ENCODE measurements around the gene IL1B.
"Not testable (repeated sequence)": the region's sequence is repeated elsewhere in the genome, so short reads cannot be mapped to it uniquely, and the experiment has no call there.

IL1B gene

DNA sequence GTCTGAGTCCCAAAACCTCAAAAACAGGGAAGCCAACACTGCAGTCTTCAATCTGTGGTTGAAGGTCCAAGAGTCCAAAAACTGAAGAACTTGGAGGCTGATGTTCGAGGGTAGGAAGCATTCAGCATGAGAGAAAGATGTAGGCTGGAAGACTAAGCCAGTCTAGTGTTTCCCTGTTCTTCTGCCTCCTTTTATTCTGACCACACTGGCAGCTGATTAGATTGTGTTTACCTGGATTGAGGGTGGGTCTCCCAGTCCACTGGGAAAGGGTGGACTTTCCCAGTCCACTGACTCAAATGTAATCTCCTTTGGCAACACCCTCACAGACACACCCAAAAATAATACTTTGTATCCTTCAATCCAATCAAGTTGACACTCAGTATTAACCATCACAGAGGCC lies 27.5 kb upstream of the IL1B start:
- H3K36me3 Mint-ChIP-seq (ENCODE audit: low read depth), result peaks cover 5% of the 10 kb centered on the region
- TF ChIP-seq, protein P1, sequence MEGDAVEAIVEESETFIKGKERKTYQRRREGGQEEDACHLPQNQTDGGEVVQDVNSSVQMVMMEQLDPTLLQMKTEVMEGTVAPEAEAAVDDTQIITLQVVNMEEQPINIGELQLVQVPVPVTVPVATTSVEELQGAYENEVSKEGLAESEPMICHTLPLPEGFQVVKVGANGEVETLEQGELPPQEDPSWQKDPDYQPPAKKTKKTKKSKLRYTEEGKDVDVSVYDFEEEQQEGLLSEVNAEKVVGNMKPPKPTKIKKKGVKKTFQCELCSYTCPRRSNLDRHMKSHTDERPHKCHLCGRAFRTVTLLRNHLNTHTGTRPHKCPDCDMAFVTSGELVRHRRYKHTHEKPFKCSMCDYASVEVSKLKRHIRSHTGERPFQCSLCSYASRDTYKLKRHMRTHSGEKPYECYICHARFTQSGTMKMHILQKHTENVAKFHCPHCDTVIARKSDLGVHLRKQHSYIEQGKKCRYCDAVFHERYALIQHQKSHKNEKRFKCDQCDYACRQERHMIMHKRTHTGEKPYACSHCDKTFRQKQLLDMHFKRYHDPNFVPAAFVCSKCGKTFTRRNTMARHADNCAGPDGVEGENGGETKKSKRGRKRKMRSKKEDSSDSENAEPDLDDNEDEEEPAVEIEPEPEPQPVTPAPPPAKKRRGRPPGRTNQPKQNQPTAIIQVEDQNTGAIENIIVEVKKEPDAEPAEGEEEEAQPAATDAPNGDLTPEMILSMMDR (IDR thresholded peaks at IDR 0.05; ENCODE audit: unreplicated experiment in 3 of 3), result no peak
- no peaks in the 10 kb centered on the region for H3K4me1 Mint-ChIP-seq
- H3K4me3 Mint-ChIP-seq, result no peak overlapping the region
- peaks cover 36% of the 10 kb centered on the region for H3K9me3 Mint-ChIP-seq
- no peaks in the 10 kb centered on the region for H3K27me3 Mint-ChIP-seq (ENCODE audit: low read depth)
- H3K27ac Mint-ChIP-seq, result no peak overlapping the region

DNA sequence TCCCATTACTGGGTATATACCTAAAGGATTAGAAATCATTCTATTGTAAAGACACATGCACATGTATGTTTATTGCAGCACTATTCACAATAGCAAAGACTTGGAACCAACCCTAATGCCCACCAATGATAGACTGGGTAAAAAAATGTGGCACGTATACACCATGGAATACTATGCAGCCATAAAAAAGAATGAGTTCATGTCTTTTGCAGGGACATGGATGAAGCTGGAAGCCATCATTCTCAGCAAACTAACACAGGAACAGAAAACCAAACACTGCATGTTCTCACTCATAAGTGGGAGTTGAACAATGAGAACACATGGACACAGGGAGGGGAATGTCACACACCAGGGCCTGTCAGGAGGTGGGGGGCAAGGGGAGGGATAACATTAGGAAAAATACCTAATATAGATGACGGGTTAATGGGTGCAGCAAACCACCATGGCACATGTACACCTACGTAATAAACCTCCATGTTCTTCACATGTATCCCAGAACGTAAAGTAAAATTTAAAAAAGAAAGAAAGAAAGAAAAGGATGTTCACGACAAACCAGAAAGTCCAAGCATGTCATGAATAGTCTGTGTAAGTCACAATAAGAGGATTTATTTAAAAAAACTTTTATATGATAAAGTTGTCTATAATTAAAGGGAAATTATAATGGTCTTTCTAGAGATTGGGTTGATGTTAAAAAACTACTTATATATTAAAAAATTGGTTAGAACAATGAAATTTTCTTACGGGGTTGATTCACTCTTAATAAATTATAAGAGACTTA lies 23.0 kb upstream of the IL1B start:
- H3K36me3 Mint-ChIP-seq (ENCODE audit: low read depth); H3K27ac Mint-ChIP-seq; H3K4me3 Mint-ChIP-seq; H3K4me1 Mint-ChIP-seq; H3K27me3 Mint-ChIP-seq (ENCODE audit: low read depth): not testable (repeated sequence)
- peaks cover 37% of the 10 kb centered on the region for H3K9me3 Mint-ChIP-seq

DNA sequence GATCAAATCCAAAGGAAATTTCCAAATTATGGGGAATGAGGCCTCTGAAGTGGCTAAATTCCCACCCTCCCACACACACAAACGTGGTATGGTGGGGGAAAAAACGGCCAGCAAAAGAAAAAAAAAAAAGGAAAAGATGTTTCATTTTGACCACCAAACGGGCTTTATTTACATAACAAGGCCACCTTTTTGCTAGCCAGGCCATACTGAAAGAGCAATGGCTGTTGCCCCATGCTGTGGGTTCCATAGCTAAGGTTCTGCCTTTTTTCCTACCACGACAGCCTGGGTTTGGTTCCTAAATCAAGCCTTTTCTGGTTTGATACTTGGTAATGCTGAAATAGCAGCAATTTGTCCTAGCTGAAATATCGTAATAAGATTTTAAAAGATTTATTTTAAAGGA lies 14.0 kb upstream of the IL1B start:
- H3K27ac Mint-ChIP-seq, result no peak overlapping the region
- H3K9me3 Mint-ChIP-seq, result peaks cover 12% of the 10 kb centered on the region
- peaks cover 7% of the 10 kb centered on the region for H3K27me3 Mint-ChIP-seq (ENCODE audit: low read depth)
- no peaks in the 10 kb centered on the region for H3K4me1 Mint-ChIP-seq
- no peak overlapping the region for H3K4me3 Mint-ChIP-seq
- TF ChIP-seq, protein P1 (IDR thresholded peaks at IDR 0.05; ENCODE audit: unreplicated experiment in 3 of 3), result no peak
- H3K36me3 Mint-ChIP-seq (ENCODE audit: low read depth), result peaks cover 3% of the 10 kb centered on the region

DNA sequence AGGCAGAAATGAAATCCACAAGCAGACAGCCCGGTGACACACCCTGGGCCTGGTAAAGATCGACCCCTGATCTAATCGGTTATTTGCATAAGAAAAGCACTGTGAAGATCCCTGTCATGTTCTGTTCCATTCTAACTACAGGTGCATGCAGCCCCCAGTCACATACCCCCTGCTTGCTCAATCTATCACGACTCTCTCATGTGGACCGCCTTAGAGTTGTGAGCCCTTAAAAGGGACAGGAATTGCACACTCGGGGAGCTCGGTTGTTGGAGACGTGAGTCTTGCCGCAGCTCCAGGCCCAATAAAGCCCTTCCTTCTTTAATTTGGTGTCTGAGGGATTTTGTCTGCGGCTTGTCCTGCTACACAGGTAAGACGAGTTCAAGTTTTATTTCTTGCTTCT lies 13.4 kb upstream of the IL1B start:
- H3K4me3 Mint-ChIP-seq, result no peak overlapping the region
- H3K9me3 Mint-ChIP-seq, result peaks cover 12% of the 10 kb centered on the region
- peaks cover 3% of the 10 kb centered on the region for H3K36me3 Mint-ChIP-seq (ENCODE audit: low read depth)
- TF ChIP-seq, protein P1 (IDR thresholded peaks at IDR 0.05; ENCODE audit: unreplicated experiment in 3 of 3), result no peak
- H3K27ac Mint-ChIP-seq, result no peak overlapping the region
- no peaks in the 10 kb centered on the region for H3K4me1 Mint-ChIP-seq
- peaks cover 7% of the 10 kb centered on the region for H3K27me3 Mint-ChIP-seq (ENCODE audit: low read depth)

DNA sequence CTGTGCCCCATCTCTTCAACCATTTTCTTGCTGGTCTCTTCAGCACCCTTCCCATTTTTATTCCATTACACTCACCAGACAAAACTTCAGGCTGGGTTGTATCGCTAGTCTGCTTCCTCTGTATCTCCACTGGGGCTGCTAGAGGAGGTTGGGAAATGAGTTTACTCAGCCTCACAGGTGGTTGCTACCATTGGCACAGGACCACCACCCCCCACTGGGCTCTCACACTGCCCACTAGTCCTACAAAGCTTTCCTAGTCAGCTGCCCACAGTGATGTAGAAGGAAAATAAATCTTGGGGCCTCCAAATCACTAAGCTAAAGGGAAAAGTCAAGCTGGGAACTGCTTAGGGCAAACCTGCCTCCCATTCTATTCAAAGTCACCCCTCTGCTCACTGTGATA lies 12.3 kb upstream of the IL1B start:
- Mint-ChIP-seq H3K4me3 (no peak overlapping the region), H3K4me1 (no peaks in the 10 kb centered on the region), H3K27me3 (ENCODE audit: low read depth) (peaks cover 8% of the 10 kb centered on the region), H3K27ac (no peak overlapping the region), H3K9me3 (peaks cover 7% of the 10 kb centered on the region), H3K36me3 (ENCODE audit: low read depth) (no peaks in the 10 kb centered on the region)
- TF ChIP-seq, protein P1 (IDR thresholded peaks at IDR 0.05; ENCODE audit: unreplicated experiment in 3 of 3), result no peak

DNA sequence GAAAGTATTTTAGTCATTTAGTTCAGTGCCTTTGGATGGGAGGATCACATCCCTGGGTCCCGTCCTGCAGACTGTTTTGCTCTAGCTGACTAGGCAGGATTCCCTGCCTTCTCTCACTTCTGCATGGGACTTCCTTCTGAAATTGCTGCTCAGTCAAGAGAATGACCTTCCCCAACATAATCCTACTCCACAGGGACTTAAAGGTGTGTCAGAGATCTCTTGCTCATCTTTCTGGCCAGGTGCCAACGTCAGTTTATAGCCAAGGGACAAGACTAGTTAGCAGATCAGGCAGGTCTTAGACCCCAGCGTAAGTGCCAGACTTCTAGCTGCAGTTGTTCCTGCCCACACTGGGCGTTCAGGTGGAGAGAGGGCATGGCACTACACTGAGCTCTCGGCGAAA lies 9.5 kb upstream of the IL1B start:
- TF ChIP-seq, protein P1 (IDR thresholded peaks at IDR 0.05; ENCODE audit: unreplicated experiment in 3 of 3), result no peak
- Mint-ChIP-seq H3K4me3 (no peak overlapping the region), H3K27me3 (ENCODE audit: low read depth) (peaks cover 19% of the 10 kb centered on the region), H3K9me3 (peaks cover 7% of the 10 kb centered on the region), H3K27ac (no peak overlapping the region), H3K36me3 (ENCODE audit: low read depth) (no peaks in the 10 kb centered on the region), H3K4me1 (no peaks in the 10 kb centered on the region)
